Neural cell (in vitro differentiated cells): ENCODE results near the gene PLCH1.

Experiments used
- EZH2 ChIP-seq: fragments of 200-600, 300-800 bp; shearing (Covaris generic), sonication (generic); IDR thresholded peaks from 2 replicates; pipeline ENCODE4 v1.6.1; 2014; ENCODE audit warnings: antibody characterized with exemption, low read length, borderline replicate concordance, mild to moderate bottlenecking; ENCODE audit not compliant: insufficient read depth, poor library complexity, severe bottlenecking
- POLR2AphosphoS5 ChIP-seq: IDR thresholded peaks from 2 replicates; pipeline ENCODE4 v1.6.1; 2012
- RAD21 ChIP-seq: fragments of 450-650 bp; conservative IDR thresholded peaks from 2 replicates; pipeline ENCODE4 v1.6.1; 2014; ENCODE audit warnings: antibody characterized with exemption, mild to moderate bottlenecking, moderate library complexity
- TF ChIP-seq, protein P1 (sequence below): fragments of 450-650 bp; IDR thresholded peaks from 2 replicates; pipeline ENCODE4 v1.5.1; 2014; ENCODE audit warnings: antibody characterized with exemption, mild to moderate bottlenecking, moderate library complexity; ENCODE audit not compliant: poor library complexity, severe bottlenecking

- TF ChIP-seq, protein P1, sequence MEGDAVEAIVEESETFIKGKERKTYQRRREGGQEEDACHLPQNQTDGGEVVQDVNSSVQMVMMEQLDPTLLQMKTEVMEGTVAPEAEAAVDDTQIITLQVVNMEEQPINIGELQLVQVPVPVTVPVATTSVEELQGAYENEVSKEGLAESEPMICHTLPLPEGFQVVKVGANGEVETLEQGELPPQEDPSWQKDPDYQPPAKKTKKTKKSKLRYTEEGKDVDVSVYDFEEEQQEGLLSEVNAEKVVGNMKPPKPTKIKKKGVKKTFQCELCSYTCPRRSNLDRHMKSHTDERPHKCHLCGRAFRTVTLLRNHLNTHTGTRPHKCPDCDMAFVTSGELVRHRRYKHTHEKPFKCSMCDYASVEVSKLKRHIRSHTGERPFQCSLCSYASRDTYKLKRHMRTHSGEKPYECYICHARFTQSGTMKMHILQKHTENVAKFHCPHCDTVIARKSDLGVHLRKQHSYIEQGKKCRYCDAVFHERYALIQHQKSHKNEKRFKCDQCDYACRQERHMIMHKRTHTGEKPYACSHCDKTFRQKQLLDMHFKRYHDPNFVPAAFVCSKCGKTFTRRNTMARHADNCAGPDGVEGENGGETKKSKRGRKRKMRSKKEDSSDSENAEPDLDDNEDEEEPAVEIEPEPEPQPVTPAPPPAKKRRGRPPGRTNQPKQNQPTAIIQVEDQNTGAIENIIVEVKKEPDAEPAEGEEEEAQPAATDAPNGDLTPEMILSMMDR = no peak
- TF ChIP-seq RAD21 = no peak
- no peak for TF ChIP-seq POLR2AphosphoS5
- TF ChIP-seq EZH2 = no peak
These were observed 417.0 kb downstream of the PLCH1 start for GRCh38 chr3:155327871-155328270.
